ENCODE results near the gene MRPL10. TPM values are rescaled to one million over a fixed set of nuclear protein-coding genes. Genes with fewer than 3 reads are reported as not detected.
A peak's percentile ranks its signal among the peaks of the same experiment; 100 is the strongest.

The MRPL10 gene
- total RNA-seq, 1 experiment from 2014 or later: 67.2 TPM

GRCh38 chr17:47872651-47873161 lies 41.4 kb upstream of the MRPL10 start:
- Histone ChIP-seq H3K9ac (ENCODE audit: extremely low read depth, insufficient read length, low read length) (no peak overlapping the region), H3K9me3 (ENCODE audit: control insufficient read depth, low read depth, low read length) (no peaks in the 10 kb centered on the region)

More at GRCh38 chr17:47872651-47873161, 41.4 kb upstream of the MRPL10 start:
- H3K79me1 ChIP-seq (ENCODE audit: insufficient read depth, low read depth, low read length, poor library complexity, severe bottlenecking): no peaks in the 10 kb centered on the region
- H2BK5ac ChIP-seq (ENCODE audit: insufficient read length, low read length): no peak overlapping the region
- WGBS (ENCODE audit: extremely low coverage, insufficient read length, low lambda C conversion rate): no CpG with 5 or more reads among the region's 15 CpGs
- Mint-ChIP-seq H3K9me3 (no peaks in the 10 kb centered on the region; a peak in 1 of 5 replicates), H3K4me3 (peak overlapping the region; percentile 56 to 76; a peak in 4 of 5 replicates), H3K27me3 (ENCODE audit: low read depth) (peaks cover 79% of the 10 kb centered on the region), H3K4me1 (peaks cover 50 to 60% of the 10 kb centered on the region in 2 experiments), H3K27ac (no peak overlapping the region), H3K36me3 (ENCODE audit: insufficient read depth in 1 of 3, low read depth in 3 of 3) (no peaks in the 10 kb centered on the region)
- no peak overlapping the region for H2BK12ac ChIP-seq (ENCODE audit: insufficient read length, low read depth, low read length)
- H3K27ac ChIP-seq (ENCODE audit: insufficient read length, low read depth, low read length): no peak overlapping the region
- no peak overlapping the region for H3K14ac ChIP-seq (ENCODE audit: insufficient read depth, low read length)
- peak overlapping the region; percentile 56 for H3K4me2 ChIP-seq (ENCODE audit: insufficient read depth, insufficient read length, low read length)
- no peak overlapping the region for H3T11ph ChIP-seq (ENCODE audit: low read length)
- H3K18ac ChIP-seq (ENCODE audit: insufficient read length, low read depth, low read length): no peak overlapping the region
- H3K27me3 ChIP-seq (ENCODE audit: insufficient read depth, low read length): peaks cover 7% of the 10 kb centered on the region; the same call in 1 of the 2 replicates
- no peak overlapping the region for H4K91ac ChIP-seq (ENCODE audit: insufficient read length, low read depth, low read length)
- H3K4me1 ChIP-seq (ENCODE audit: insufficient read depth, low read length): peaks cover 7% of the 10 kb centered on the region; the same call in 1 of the 2 replicates
- no peak for TF ChIP-seq CTCF (conservative IDR thresholded peaks at IDR 0.05)
- no peak overlapping the region for H4K5ac ChIP-seq (ENCODE audit: insufficient read length, low read depth, low read length)
- H4K8ac ChIP-seq (replicated peaks; ENCODE audit: insufficient read length, low read depth, low read length): no peak overlapping the region
- H3K23ac ChIP-seq (ENCODE audit: insufficient read length, low read depth, low read length): no peak overlapping the region
- no peak overlapping the region for H3K4ac ChIP-seq (ENCODE audit: low read depth, low read length)
- no peak overlapping the region for H2BK15ac ChIP-seq (ENCODE audit: low read depth, low read length)
- H3K23me2 ChIP-seq (ENCODE audit: insufficient read length, low read depth, low read length, poor library complexity, severe bottlenecking): peaks cover 11% of the 10 kb centered on the region
- no peak overlapping the region for H2BK120ac ChIP-seq (ENCODE audit: low read depth, low read length, poor library complexity, severe bottlenecking)
- H2BK20ac ChIP-seq (ENCODE audit: low read depth, low read length, poor library complexity, severe bottlenecking): no peak overlapping the region
- no peak overlapping the region for H3K56ac ChIP-seq (ENCODE audit: insufficient read length, low read depth, low read length)
- no peak overlapping the region for H2AK5ac ChIP-seq (ENCODE audit: insufficient read length, low read length)
- no peaks in the 10 kb centered on the region for H4K20me1 ChIP-seq (ENCODE audit: control insufficient read depth, insufficient read depth, insufficient read length)
- no peak overlapping the region for H2AFZ ChIP-seq (ENCODE audit: low read length)
- H3K79me2 ChIP-seq (ENCODE audit: insufficient read depth, low read length): no peaks in the 10 kb centered on the region
- peak; percentile 78 for DNase-seq

Data from H9 (cell line).